Stomach (tissue), 4 donors: ENCODE measurements around the gene UQCC2.

Experiments
- CTCF ChIP-seq, 7 experiments: fragments of 450-650 bp in 4 of 7; fragments of 200-600 bp in 3 of 7; sonication (generic) in 3 of 7; IDR thresholded peaks; one replicate each; pipeline ENCODE4 v1.5.1; 2016 to 2019; ENCODE audit warnings: antibody characterized with exemption in 7 of 7, control low read depth in 2 of 7, mild to moderate bottlenecking in 1 of 7
- POLR2A ChIP-seq, 4 donors: fragments of 450-650 bp; IDR thresholded peaks; one replicate each; pipeline ENCODE4 v1.6.1; 2016; ENCODE audit warnings: antibody characterized with exemption in 4 of 4, control low read depth in 2 of 4, mild to moderate bottlenecking in 1 of 4, moderate library complexity in 1 of 4

GRCh38 chr6:33675968-33676367, 35.5 kb downstream of the UQCC2 start:
- TF ChIP-seq POLR2A (IDR thresholded peaks at IDR 0.05) (no peak), CTCF (IDR thresholded peaks at IDR 0.05) (no peak)
